CD4-positive, alpha-beta T cell treated with Interleukin-12 subunit alpha and Interleukin-12 subunit beta, for 1 hour (primary cell): ENCODE results near the gene CDH23.
"Not testable (repeated sequence)": the region's sequence is repeated elsewhere in the genome, so short reads cannot be mapped to it uniquely, and the experiment has no call there.

ENCODE experiments used
- DNase-seq: peaks from one replicate; pipeline ENCODE4 v3.0.0-alpha.2; 2020

CDH23 gene

GRCh38 chr10:71396711-71397295, at the start of gene CDH23:
CDH23 (plus strand) TSS chr10:71396920; CDS start chr10:71439832, 42,912 bp downstream.
- no peak for DNase-seq

- no peak for DNase-seq
Measured at GRCh38 chr10:71347587-71348395, 48.9 kb upstream of the CDH23 start.

- DNase-seq: no peak
Measured at GRCh38 chr10:71348850-71349249, 47.9 kb upstream of the CDH23 start.

- no peak for DNase-seq
Measured at GRCh38 chr10:71349406-71349805, 47.3 kb upstream of the CDH23 start.

- no peak for DNase-seq
Measured at GRCh38 chr10:71351087-71351486, 45.6 kb upstream of the CDH23 start.

GRCh38 chr10:71351628-71352319, 44.9 kb upstream of the CDH23 start:
- DNase-seq: no peak

- no peak for DNase-seq
Measured at GRCh38 chr10:71353639-71354038, 43.1 kb upstream of the CDH23 start.

GRCh38 chr10:71354776-71355175, 41.9 kb upstream of the CDH23 start:
- no peak for DNase-seq

GRCh38 chr10:71355886-71356285, 40.8 kb upstream of the CDH23 start:
- DNase-seq: no peak

GRCh38 chr10:71357792-71358265, 38.9 kb upstream of the CDH23 start:
- no peak for DNase-seq

GRCh38 chr10:71358277-71358676, 38.4 kb upstream of the CDH23 start:
- DNase-seq: no peak

GRCh38 chr10:71358906-71359305, 37.8 kb upstream of the CDH23 start:
- DNase-seq: not testable (repeated sequence)

- DNase-seq: no peak
Measured at GRCh38 chr10:71359364-71360046, 37.2 kb upstream of the CDH23 start.

GRCh38 chr10:71360735-71361134, 36.0 kb upstream of the CDH23 start:
- no peak for DNase-seq

GRCh38 chr10:71361581-71361980, 35.1 kb upstream of the CDH23 start:
- no peak for DNase-seq

GRCh38 chr10:71362141-71362540, 34.6 kb upstream of the CDH23 start:
- DNase-seq: no peak

GRCh38 chr10:71363936-71364335, 32.8 kb upstream of the CDH23 start:
- DNase-seq: no peak

GRCh38 chr10:71365366-71365765, 31.4 kb upstream of the CDH23 start:
- no peak for DNase-seq

GRCh38 chr10:71366690-71367089, 30.0 kb upstream of the CDH23 start:
- DNase-seq: no peak

- DNase-seq: no peak
Measured at GRCh38 chr10:71367271-71367670, 29.4 kb upstream of the CDH23 start.

GRCh38 chr10:71368176-71368575, 28.5 kb upstream of the CDH23 start:
- no peak for DNase-seq

- no peak for DNase-seq
Measured at GRCh38 chr10:71368643-71369042, 28.1 kb upstream of the CDH23 start.

- DNase-seq: no peak
Measured at GRCh38 chr10:71369602-71370001, 27.1 kb upstream of the CDH23 start.
